ENCODE results near the gene NCK2. TPM values are rescaled to one million over a fixed set of nuclear protein-coding genes. Genes with fewer than 3 reads are reported as not detected.

The NCK2 gene
- total RNA-seq, 1 experiment from 2014 or later, result 26.7 TPM

DNA sequence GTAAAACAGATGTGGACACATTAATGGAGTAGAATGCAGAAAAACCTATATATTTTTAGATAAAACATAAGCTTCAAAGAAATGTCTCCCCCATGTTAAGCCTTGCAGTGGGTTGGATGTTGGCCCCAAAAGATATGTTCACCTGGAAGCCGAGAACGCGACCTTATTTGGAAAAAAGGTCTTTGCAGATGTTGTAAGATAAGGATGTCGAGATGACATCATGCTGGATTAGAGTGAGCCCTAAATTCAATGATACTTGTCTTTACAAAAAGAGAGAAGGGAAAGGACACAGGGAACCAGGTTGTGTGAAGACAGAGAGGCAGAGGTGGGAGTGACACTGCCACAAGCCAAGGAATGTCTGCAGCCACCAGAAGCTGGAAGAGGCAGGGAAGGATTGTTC, 3.1 kb upstream of the NCK2 start:
- ChIA-PET CTCF (no interaction called here), POLR2A (no interaction called here), RAD21 (ENCODE audit: low non-redundant PET in 1 of 2, low total read pairs in 2 of 2, uncharacterized antibody in 2 of 2, unreplicated experiment in 2 of 2) (no interaction called here)
- H3K4me2 ChIP-seq (ENCODE audit: low read length), result no peak overlapping the region
- H3K4me3 ChIP-seq (replicated peaks in 1 of 2; ENCODE audit: low read depth in 1 of 2, low read length in 2 of 2), result no peak overlapping the region
- 0 out of 4 replicates have a peak, but pooled peaks cover 0 to 3% of the 10 kb centered on the region in 2 experiments for H3K36me3 ChIP-seq (ENCODE audit: control insufficient read depth in 1 of 2, insufficient read depth in 2 of 2, low read length in 2 of 2)
- H3K9ac ChIP-seq (ENCODE audit: low read length), result no peak overlapping the region
- H3K27me3 ChIP-seq (ENCODE audit: insufficient read depth, low read length), result no peaks in the 10 kb centered on the region
- ATAC-seq (no peak), DNase-seq (ENCODE audit: low read depth, low spot score) (no peak)
- BruUV-seq (replicated peaks), result no TSS peak
- H4K20me1 ChIP-seq (ENCODE audit: insufficient read depth), result no peaks in the 10 kb centered on the region
- no peaks in the 10 kb centered on the region for H3K9me2 ChIP-seq (ENCODE audit: insufficient read depth)
- H3K4me1 ChIP-seq (ENCODE audit: control insufficient read depth in 1 of 2, insufficient read depth in 2 of 2, low read length in 2 of 2), result peaks cover 6 to 16% of the 10 kb centered on the region in 2 experiments; a peak in 3 of 4 replicates
- H3K9me3 ChIP-seq (ENCODE audit: control insufficient read depth in 1 of 2, insufficient read depth in 1 of 2, low read depth in 1 of 2, low read length in 2 of 2), result no peaks in the 10 kb centered on the region
- TF ChIP-seq SP1 (IDR thresholded peaks at IDR 0.05; ENCODE audit: low read depth) (no peak), JUND (IDR thresholded peaks at IDR 0.05) (no peak), POLR2AphosphoS5 (IDR thresholded peaks at IDR 0.05; ENCODE audit: low read depth, low read length) (no peak), EZH2 (IDR thresholded peaks at IDR 0.05) (no peak), MAX (IDR thresholded peaks at IDR 0.05) (no peak), CTCF (IDR thresholded peaks at IDR 0.05 in 2 of 3, conservative IDR thresholded peaks at IDR 0.05 in 1 of 3; ENCODE audit: borderline replicate concordance in 1 of 3, insufficient read depth in 1 of 3, low read depth in 2 of 3, low read length in 2 of 3) (no peak), FOSL1 (IDR thresholded peaks at IDR 0.05; ENCODE audit: low read depth) (no peak), YY1 (IDR thresholded peaks at IDR 0.05; ENCODE audit: extremely low read depth, insufficient replicate concordance, low read depth, low read length) (no peak), EGR1 (IDR thresholded peaks at IDR 0.05; ENCODE audit: low read depth) (no peak), TCF7L2 (IDR thresholded peaks at IDR 0.05; ENCODE audit: borderline replicate concordance, extremely low read depth, insufficient read depth, insufficient read length) (no peak), ELF1 (IDR thresholded peaks at IDR 0.05; ENCODE audit: borderline replicate concordance, low read depth) (no peak), SIN3A (IDR thresholded peaks at IDR 0.05; ENCODE audit: low read depth) (no peak)
- TF ChIP-seq, protein P1, sequence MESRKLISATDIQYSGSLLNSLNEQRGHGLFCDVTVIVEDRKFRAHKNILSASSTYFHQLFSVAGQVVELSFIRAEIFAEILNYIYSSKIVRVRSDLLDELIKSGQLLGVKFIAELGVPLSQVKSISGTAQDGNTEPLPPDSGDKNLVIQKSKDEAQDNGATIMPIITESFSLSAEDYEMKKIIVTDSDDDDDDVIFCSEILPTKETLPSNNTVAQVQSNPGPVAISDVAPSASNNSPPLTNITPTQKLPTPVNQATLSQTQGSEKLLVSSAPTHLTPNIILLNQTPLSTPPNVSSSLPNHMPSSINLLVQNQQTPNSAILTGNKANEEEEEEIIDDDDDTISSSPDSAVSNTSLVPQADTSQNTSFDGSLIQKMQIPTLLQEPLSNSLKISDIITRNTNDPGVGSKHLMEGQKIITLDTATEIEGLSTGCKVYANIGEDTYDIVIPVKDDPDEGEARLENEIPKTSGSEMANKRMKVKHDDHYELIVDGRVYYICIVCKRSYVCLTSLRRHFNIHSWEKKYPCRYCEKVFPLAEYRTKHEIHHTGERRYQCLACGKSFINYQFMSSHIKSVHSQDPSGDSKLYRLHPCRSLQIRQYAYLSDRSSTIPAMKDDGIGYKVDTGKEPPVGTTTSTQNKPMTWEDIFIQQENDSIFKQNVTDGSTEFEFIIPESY (IDR thresholded peaks at IDR 0.05; ENCODE audit: extremely low read depth, insufficient replicate concordance, low read length), result no peak
- H2AFZ ChIP-seq (ENCODE audit: low read depth, low read length, poor library complexity, severe bottlenecking), result no peak overlapping the region
- no peak overlapping the region for H3K27ac ChIP-seq (ENCODE audit: low read depth, low read length)
- peaks cover 13% of the 10 kb centered on the region for H3K79me2 ChIP-seq (ENCODE audit: insufficient read depth, low read length)
- intact Hi-C loops (cut with micrococcal nuclease), result no loop called here
